Colon (tissue), 2 donors: ENCODE data around the gene PLEKHA7.
"Not testable (repeated sequence)": the region's sequence is repeated elsewhere in the genome, so short reads cannot be mapped to it uniquely, and the experiment has no call there.

Experiments
- FAIRE-seq: peaks from 2 replicates; lab custom pipeline; 2012; peaks lifted over from hg19 to GRCh38; lab: Jason Lieb, UNC
- donor health status: control.
- donor health status: control.

PLEKHA7 gene

GRCh38 chr11:16880184-16880801 is 133.9 kb downstream of the PLEKHA7 start:
- FAIRE-seq = no peak

DNA sequence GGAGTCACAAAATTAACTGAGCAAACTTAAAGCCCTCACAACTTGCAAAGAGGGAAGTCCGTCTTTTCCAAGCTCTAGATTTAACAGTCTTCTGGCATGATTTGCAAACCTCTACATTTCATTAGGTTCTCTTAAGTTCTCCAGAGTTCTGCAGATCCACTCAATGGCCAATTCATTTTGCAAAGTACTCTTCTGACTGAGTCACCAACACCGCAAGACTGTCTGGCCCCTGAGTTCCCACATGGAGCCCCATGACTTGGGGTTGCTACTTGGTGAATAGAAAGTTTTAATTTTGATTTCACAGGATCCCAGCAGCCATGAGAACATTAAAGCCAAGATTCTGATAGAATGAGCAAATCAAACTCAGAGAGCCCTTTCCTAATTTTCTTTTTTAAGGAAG is 134.5 kb downstream of the PLEKHA7 start:
- no peak for FAIRE-seq

DNA sequence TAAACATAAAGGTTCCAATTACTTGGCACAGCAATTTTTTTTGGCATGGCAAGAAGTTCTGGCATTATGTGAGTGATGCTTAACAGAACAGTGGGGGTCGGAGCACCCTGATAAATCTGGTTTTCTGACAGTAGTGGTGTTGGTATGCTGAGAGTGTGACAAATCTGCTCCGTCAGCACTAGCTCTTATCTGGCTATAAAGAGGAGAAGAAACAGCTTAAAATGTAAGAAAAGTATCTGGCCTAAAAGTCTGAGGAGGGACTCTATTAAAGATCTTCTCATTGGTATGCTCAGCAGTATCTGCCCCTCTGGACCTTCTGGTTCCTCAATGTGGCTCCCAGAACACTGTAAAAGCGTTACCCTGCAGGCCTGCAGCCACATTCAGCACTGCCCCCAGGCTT is 137.4 kb downstream of the PLEKHA7 start:
- FAIRE-seq = no peak

GRCh38 chr11:16876053-16876752 is 138.0 kb downstream of the PLEKHA7 start:
- no peak for FAIRE-seq

DNA sequence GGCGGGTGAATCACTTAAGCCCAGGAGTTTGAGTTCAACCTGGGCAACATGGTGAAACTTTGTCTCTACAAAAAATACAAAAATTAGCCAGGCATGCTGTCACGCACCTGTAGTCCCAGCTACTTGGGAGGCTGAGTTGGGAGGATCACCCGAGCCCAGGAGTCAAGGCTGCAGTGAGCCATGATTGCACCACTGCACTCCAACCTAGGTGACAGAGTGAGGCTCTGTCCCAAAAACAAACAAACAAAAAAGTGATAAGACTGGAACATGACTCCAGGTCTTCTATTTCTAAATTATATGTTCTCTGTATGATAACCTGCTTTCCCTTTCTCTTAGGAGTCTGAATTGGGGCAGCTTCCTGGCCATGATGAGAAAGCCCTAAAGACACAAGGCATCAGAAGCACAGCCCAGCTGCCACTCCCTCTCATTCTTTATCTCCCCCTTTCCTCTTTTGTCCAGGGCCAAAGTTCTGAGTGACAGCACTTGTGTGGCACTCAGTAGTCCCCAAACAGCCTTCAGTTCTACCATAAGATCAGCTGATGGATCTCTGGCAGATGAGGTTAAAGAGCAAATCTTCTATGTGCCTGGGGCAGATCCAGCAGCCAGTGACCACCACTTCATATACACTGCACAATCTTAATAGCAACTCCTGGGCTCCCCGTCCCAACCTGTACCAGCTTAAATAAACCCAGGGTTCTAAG is 139.8 kb downstream of the PLEKHA7 start:
- FAIRE-seq = no peak

- no peak for FAIRE-seq
Measured at GRCh38 chr11:16873289-16873688, 140.9 kb downstream of the PLEKHA7 start.

GRCh38 chr11:16871368-16871767 is 142.8 kb downstream of the PLEKHA7 start:
- FAIRE-seq = no peak

DNA sequence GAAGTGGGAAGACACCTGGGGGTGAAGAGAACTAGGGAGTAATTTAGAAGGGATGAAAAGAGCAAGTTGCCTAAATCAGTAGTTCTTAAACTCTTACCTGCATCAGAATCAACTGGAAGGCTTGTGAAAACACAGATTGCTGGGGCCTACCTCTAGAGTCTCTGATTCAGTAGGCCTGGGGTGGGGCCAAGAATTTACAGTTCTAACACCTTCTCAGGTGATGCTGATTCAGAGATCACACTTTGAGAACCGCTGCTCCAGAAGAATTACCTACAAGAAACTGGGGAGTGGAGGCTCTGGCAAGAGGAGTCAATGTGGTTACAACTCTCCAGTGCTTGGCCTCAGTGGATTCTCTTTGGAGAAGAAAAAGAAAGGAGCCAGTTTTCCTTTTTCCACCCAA is 147.1 kb downstream of the PLEKHA7 start:
- no peak for FAIRE-seq

DNA sequence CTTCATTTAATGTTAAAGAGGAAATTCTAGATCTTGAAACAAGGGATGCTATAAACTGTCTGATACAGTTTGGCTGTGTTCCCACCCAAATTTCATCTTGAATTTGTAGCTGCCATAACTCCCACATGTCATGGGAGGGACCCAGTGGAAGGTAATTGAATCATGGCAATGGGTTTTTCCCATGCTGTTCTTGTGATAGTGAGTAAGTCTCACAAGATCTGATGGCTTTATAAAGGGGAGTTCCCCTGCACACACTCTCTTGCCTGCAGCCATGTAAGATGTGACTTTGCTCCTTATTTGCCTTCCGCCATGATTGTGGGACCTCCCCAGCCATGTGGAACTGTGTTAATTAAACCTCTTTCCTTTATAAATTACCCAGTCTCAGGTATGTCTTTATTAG is 149.8 kb downstream of the PLEKHA7 start:
- FAIRE-seq = not testable (repeated sequence)

DNA sequence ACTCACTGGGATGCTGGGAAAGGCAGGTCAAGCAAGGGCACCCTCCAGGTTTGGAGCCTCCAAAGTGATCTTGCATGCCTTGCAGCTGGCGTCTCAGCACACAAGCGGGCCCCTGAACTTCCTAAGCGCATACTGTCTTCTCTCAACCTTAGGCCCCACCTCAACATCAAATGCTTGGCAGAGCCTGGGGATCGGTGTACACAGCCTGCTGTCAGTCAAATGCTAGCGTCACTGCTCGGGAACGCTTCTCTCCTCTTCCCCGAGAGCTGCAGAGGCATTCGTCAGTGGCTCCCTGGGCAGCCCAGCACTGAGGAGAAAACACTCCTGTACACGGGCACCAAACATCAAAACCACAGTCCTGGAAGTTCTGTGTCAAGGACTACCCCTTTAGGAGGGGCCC is 150.8 kb downstream of the PLEKHA7 start:
- FAIRE-seq = no peak

GRCh38 chr11:16862726-16863125 is 151.5 kb downstream of the PLEKHA7 start:
- no peak for FAIRE-seq

DNA sequence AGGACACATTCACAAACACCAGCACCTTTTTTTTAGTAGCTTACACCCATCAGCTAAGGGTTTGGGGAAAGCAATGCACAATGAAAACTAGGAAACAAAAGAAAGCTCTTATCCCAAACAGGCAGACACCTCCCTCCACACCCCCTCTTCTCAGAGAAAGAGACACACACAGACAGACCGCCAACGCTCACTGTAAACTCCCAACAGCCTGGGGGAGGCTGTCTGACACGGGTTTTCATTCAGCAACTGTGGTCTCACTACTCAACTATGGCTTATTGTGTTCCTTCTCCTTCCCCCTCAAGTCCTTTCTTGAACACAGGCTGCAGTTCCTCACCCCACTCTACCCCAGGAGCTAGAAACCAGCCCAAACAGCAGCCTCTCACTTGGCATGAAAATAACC is 152.4 kb downstream of the PLEKHA7 start:
- no peak for FAIRE-seq

GRCh38 chr11:16860617-16861016 is 153.6 kb downstream of the PLEKHA7 start:
- no peak for FAIRE-seq

DNA sequence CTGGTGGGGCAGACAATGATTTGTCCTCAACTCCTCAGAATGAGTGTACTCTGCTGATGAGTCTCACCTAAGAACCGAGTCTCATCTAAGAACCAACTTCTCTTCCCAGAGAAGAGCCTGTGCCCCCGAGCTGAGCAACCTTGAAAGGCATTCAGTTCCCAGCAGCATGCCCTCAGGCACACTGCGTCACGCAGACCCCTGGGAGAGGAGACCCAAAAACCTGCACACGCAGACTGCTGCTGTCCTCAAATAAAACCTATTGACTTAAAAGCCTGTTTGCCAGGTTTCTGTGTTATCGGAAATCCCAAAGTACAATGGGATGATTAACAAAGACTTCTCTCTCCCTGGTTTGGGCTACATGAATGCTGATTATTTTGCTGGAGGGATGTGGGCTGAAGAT is 154.6 kb downstream of the PLEKHA7 start:
- FAIRE-seq = no peak

DNA sequence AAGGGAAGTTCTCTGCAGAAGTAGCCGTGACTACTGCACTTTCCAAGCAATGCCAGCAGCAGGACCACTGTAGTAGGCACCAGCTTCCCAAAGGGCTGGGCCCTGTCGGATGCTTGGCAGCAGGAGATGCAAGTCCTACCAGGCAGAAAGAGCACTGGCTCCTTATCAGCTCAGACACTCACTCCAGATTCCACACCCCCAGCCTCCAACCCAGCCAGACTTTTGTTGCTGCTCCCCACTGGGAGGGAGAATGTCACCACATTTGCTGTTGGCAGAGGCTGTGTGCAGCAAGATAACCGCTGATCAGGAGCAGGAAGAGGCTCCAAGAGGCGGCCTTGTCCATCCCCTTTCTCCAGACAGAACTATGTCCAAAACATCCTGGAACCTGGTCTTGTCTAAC is 157.0 kb downstream of the PLEKHA7 start:
- no peak for FAIRE-seq

DNA sequence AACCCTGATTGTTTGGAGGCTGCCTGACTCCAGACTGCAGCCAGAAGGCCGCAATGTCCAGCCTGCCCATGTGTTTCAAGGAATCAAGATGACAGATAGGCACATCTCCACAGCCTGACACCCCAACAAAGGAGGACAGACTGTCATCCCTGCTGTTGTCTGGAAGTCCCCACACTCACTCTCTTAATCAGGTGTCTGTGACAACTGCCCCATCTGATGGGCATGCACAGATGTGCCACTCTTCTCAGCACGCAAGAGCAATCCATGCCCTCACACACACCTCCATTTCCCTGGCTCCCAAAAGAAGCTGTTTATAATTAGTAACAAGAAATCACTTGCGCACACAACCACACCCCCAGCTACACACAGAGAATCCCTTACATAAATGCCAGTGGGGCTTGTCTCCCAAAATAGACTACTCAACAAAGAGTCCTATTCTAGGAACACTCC is 158.2 kb downstream of the PLEKHA7 start:
- no peak for FAIRE-seq

GRCh38 chr11:16854979-16855378 is 159.2 kb downstream of the PLEKHA7 start:
- no peak for FAIRE-seq

DNA sequence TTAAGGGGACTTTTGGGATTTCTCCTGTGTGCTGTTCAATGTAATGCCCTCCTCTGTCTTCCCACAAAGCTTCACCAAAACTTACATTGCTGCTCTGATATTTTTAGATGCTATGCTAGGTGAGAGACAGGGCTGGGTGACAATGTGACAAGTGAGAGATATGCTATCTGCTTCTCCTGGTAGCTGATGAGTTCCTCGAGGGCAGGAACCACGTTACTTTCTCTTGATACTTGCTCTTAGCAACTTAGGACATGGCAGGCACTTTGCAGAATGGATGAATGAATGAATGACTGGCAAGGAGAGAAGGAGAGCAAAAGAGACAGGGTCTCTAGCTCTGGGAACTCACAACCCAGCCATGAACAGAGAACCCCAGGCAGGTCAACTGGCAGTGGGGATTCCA is 160.4 kb downstream of the PLEKHA7 start:
- no peak for FAIRE-seq

DNA sequence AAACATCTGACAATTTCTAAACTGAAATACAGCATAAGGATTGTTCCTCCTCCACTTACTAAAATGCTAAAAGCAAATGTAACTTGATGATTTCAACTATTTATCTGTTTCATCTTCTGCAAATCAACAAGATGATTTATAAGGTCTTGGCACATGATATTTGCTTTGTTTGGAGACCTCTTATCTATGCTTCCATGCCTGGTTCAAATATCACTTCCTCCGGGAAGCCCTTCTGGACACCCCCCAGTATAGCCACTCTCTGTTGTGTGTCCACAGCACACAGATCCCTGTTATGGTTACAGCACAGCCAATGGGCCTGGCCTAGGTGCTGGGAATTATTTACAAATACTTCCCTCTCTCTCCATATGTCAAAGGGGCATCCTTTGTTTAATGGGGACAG is 160.9 kb downstream of the PLEKHA7 start:
- no peak for FAIRE-seq

- no peak for FAIRE-seq
Measured at GRCh38 chr11:16846305-16846704, 167.9 kb downstream of the PLEKHA7 start.

GRCh38 chr11:16844268-16844771 is 169.9 kb downstream of the PLEKHA7 start:
- FAIRE-seq = no peak

DNA sequence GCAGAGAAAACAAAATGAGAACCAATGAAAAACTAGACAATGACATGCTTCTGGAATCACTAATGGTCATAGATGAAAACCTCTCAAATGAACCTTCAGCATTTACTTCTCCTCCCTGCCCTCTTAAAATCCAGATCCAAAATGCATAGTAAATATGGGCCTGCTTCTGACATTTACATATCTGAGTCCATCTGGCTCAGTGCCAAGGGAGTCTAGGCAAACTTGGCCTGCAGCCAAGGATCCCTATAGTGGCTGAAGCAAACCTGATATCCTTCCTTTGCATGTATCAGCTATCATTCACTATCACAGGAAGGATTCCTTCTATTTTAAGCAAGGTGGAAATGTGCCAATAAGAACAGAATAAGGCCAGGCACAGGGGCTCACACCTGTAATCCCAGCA is 170.9 kb downstream of the PLEKHA7 start:
- FAIRE-seq = no peak

- no peak for FAIRE-seq
Measured at GRCh38 chr11:16841984-16842383, 172.2 kb downstream of the PLEKHA7 start.
